HAP-1 (cell line): ENCODE data around the gene NTSR1.

Experiments used
- DNase-seq, 2 experiments: peaks; one replicate each; pipeline ENCODE4 v3.0.0-alpha.2; 2016 to 2020; ENCODE audit warnings: low spot score in 2 of 2
- H3K27me3 ChIP-seq: fragments of 250-450 bp; sonication (Bioruptor Pico); 2 replicates; pipeline ENCODE4 v1.5.1; 2020; ENCODE audit warnings: low read depth, mild to moderate bottlenecking, moderate library complexity
- H3K36me3 ChIP-seq: fragments of 250-450 bp; sonication (Bioruptor Pico); replicated peaks from 2 replicates; pipeline ENCODE4 v1.5.1; 2020; ENCODE audit warnings: mild to moderate bottlenecking
- H3K4me1 ChIP-seq: fragments of 250-450 bp; sonication (Bioruptor Pico); 2 replicates; pipeline ENCODE4 v1.5.1; 2020; ENCODE audit warnings: mild to moderate bottlenecking
- H3K4me3 ChIP-seq: fragments of 250-450 bp; sonication (Bioruptor Pico); 2 replicates; pipeline ENCODE4 v1.5.1; 2020; ENCODE audit warnings: mild to moderate bottlenecking, moderate library complexity
- H3K9me3 ChIP-seq: fragments of 250-450 bp; sonication (Bioruptor Pico); 2 replicates; pipeline ENCODE4 v1.5.1; 2020; ENCODE audit warnings: mild to moderate bottlenecking, moderate library complexity
- in situ Hi-C: fragments of 300-500 bp; cut with MboI; formaldehyde crosslinking; loops from 3 replicates; pipeline ENCODE4 v1.14.3; 2020; ENCODE audit warnings: low sequenced_read_pairs, inconsistent platforms, mixed read lengths

Gene NTSR1

GRCh38 chr20:62692801-62693523 is 15.7 kb upstream of the NTSR1 start:
- H3K9me3 ChIP-seq: no peaks in the 10 kb centered on the region
- in situ Hi-C loops: no loop called here
- H3K27me3 ChIP-seq: peaks cover 28% of the 10 kb centered on the region
- no peak for DNase-seq
- no peak overlapping the region for H3K4me3 ChIP-seq
- H3K4me1 ChIP-seq: no peaks in the 10 kb centered on the region
- no peaks in the 10 kb centered on the region for H3K36me3 ChIP-seq

GRCh38 chr20:62693524-62693922 is 15.1 kb upstream of the NTSR1 start:
- in situ Hi-C loops: no loop called here
- no peak for DNase-seq

GRCh38 chr20:62694106-62694505 is 14.5 kb upstream of the NTSR1 start:
- no peak for DNase-seq
- H3K4me1 ChIP-seq: no peaks in the 10 kb centered on the region
- H3K27me3 ChIP-seq: peaks cover 28% of the 10 kb centered on the region
- no peaks in the 10 kb centered on the region for H3K36me3 ChIP-seq
- in situ Hi-C loops: no loop called here
- H3K4me3 ChIP-seq: no peak overlapping the region
- no peaks in the 10 kb centered on the region for H3K9me3 ChIP-seq

More at GRCh38 chr20:62693524-62693922, 15.1 kb upstream of the NTSR1 start:
- H3K4me1 ChIP-seq: no peaks in the 10 kb centered on the region
- no peaks in the 10 kb centered on the region for H3K9me3 ChIP-seq
- no peak overlapping the region for H3K4me3 ChIP-seq
- H3K36me3 ChIP-seq: no peaks in the 10 kb centered on the region
- peaks cover 28% of the 10 kb centered on the region for H3K27me3 ChIP-seq

- H3K36me3 ChIP-seq: no peaks in the 10 kb centered on the region
- no peak overlapping the region for H3K4me3 ChIP-seq
- H3K4me1 ChIP-seq: no peaks in the 10 kb centered on the region
- no peaks in the 10 kb centered on the region for H3K9me3 ChIP-seq
- DNase-seq: no peak
- in situ Hi-C loops: no loop called here
- H3K27me3 ChIP-seq: peaks cover 28% of the 10 kb centered on the region
Measured at GRCh38 chr20:62694868-62695267, 13.8 kb upstream of the NTSR1 start.

- in situ Hi-C loops: no loop called here
- Histone ChIP-seq H3K9me3 (no peaks in the 10 kb centered on the region), H3K4me3 (no peak overlapping the region), H3K4me1 (no peaks in the 10 kb centered on the region), H3K27me3 (peaks cover 28% of the 10 kb centered on the region), H3K36me3 (no peaks in the 10 kb centered on the region)
- no peak for DNase-seq
Measured at GRCh38 chr20:62695448-62696414, 12.9 kb upstream of the NTSR1 start.

GRCh38 chr20:62696434-62696957 is 12.1 kb upstream of the NTSR1 start:
- in situ Hi-C loops: no loop called here
- Histone ChIP-seq H3K36me3 (no peaks in the 10 kb centered on the region), H3K9me3 (no peaks in the 10 kb centered on the region), H3K27me3 (peaks cover 28% of the 10 kb centered on the region), H3K4me3 (no peak overlapping the region), H3K4me1 (no peaks in the 10 kb centered on the region)
- no peak for DNase-seq

- no peak for DNase-seq
- in situ Hi-C loops: no loop called here
- Histone ChIP-seq H3K27me3 (peaks cover 28% of the 10 kb centered on the region), H3K36me3 (no peaks in the 10 kb centered on the region), H3K9me3 (no peaks in the 10 kb centered on the region), H3K4me3 (no peak overlapping the region), H3K4me1 (no peaks in the 10 kb centered on the region)
Measured at GRCh38 chr20:62696989-62697388, 11.6 kb upstream of the NTSR1 start.

GRCh38 chr20:62697468-62697912 is 11.1 kb upstream of the NTSR1 start:
- H3K4me3 ChIP-seq: no peak overlapping the region
- no peaks in the 10 kb centered on the region for H3K9me3 ChIP-seq
- no peaks in the 10 kb centered on the region for H3K4me1 ChIP-seq
- in situ Hi-C loops: no loop called here
- H3K27me3 ChIP-seq: peaks cover 28% of the 10 kb centered on the region
- no peaks in the 10 kb centered on the region for H3K36me3 ChIP-seq
- no peak for DNase-seq

GRCh38 chr20:62698231-62698630 is 10.4 kb upstream of the NTSR1 start:
- DNase-seq: no peak
- Histone ChIP-seq H3K27me3 (peaks cover 21% of the 10 kb centered on the region), H3K4me1 (no peaks in the 10 kb centered on the region), H3K9me3 (no peaks in the 10 kb centered on the region), H3K4me3 (no peak overlapping the region), H3K36me3 (no peaks in the 10 kb centered on the region)
- in situ Hi-C loops: no loop called here

GRCh38 chr20:62699296-62699695 is 9.3 kb upstream of the NTSR1 start:
- in situ Hi-C loops: no loop called here
- H3K4me1 ChIP-seq: 0 out of 2 replicates have a peak, but pooled peaks cover 1% of the 10 kb centered on the region
- no peaks in the 10 kb centered on the region for H3K9me3 ChIP-seq
- peaks cover 13% of the 10 kb centered on the region for H3K27me3 ChIP-seq
- DNase-seq: no peak
- H3K36me3 ChIP-seq: no peaks in the 10 kb centered on the region
- no peak overlapping the region for H3K4me3 ChIP-seq

GRCh38 chr20:62699741-62700140 is 8.9 kb upstream of the NTSR1 start:
- peaks cover 2% of the 10 kb centered on the region; the same call in 1 of the 2 replicates for H3K4me1 ChIP-seq
- no peaks in the 10 kb centered on the region for H3K36me3 ChIP-seq
- in situ Hi-C loops: no loop called here
- peaks cover 13% of the 10 kb centered on the region for H3K27me3 ChIP-seq
- H3K4me3 ChIP-seq: no peak overlapping the region
- H3K9me3 ChIP-seq: no peaks in the 10 kb centered on the region
- DNase-seq: no peak

- H3K4me3 ChIP-seq: no peak overlapping the region
- DNase-seq: no peak
- H3K27me3 ChIP-seq: peaks cover 13% of the 10 kb centered on the region; the same call in 1 of the 2 replicates
- H3K36me3 ChIP-seq: no peaks in the 10 kb centered on the region
- in situ Hi-C loops: no loop called here
- H3K4me1 ChIP-seq: peaks cover 2% of the 10 kb centered on the region; the same call in 1 of the 2 replicates
- H3K9me3 ChIP-seq: no peaks in the 10 kb centered on the region
Measured at GRCh38 chr20:62700261-62700930, 8.2 kb upstream of the NTSR1 start.
